Measurements from ENCODE around the gene ACVR2A. TPM values are rescaled to one million over a fixed set of nuclear protein-coding genes. Genes with fewer than 3 reads are reported as not detected.

ACVR2A gene
- total RNA-seq, 1 donor = 42.9 TPM

GRCh38 chr2:147824620-147825019, 20.2 kb upstream of the ACVR2A start:
- DNase-seq (ENCODE audit: low read depth) = no peak
- no peak for TF ChIP-seq CTCF (IDR thresholded peaks at IDR 0.05; ENCODE audit: insufficient read depth, low read length)

GRCh38 chr2:147826278-147827087, 18.3 kb upstream of the ACVR2A start:
- TF ChIP-seq CTCF (IDR thresholded peaks at IDR 0.05; ENCODE audit: insufficient read depth, low read length) = no peak
- no peak for DNase-seq (ENCODE audit: low read depth)
- no peak overlapping the region for H3K4me3 ChIP-seq (ENCODE audit: low read depth, low read length)

More at GRCh38 chr2:147824620-147825019, 20.2 kb upstream of the ACVR2A start:
- no peak overlapping the region for H3K4me3 ChIP-seq (ENCODE audit: low read depth, low read length)

- no peak for TF ChIP-seq CTCF (IDR thresholded peaks at IDR 0.05; ENCODE audit: insufficient read depth, low read length)
- H3K4me3 ChIP-seq (ENCODE audit: low read depth, low read length) = no peak overlapping the region
- no peak for DNase-seq (ENCODE audit: low read depth)
Measured at GRCh38 chr2:147827088-147827375, 17.8 kb upstream of the ACVR2A start.

- TF ChIP-seq CTCF (IDR thresholded peaks at IDR 0.05; ENCODE audit: insufficient read depth, low read length) = no peak
- H3K4me3 ChIP-seq (ENCODE audit: low read depth, low read length) = no peak overlapping the region
- peak; percentile 92 for DNase-seq (ENCODE audit: low read depth)
Measured at GRCh38 chr2:147829106-147829505, 15.7 kb upstream of the ACVR2A start.

GRCh38 chr2:147836099-147836498, 8.7 kb upstream of the ACVR2A start:
- H3K4me3 ChIP-seq (ENCODE audit: low read depth, low read length) = no peak overlapping the region
- TF ChIP-seq CTCF (IDR thresholded peaks at IDR 0.05; ENCODE audit: insufficient read depth, low read length) = no peak
- no peak for DNase-seq (ENCODE audit: low read depth)

GRCh38 chr2:147843391-147843863, 1.4 kb upstream of the ACVR2A start:
- no peak for DNase-seq (ENCODE audit: low read depth)
- TF ChIP-seq CTCF (IDR thresholded peaks at IDR 0.05; ENCODE audit: insufficient read depth, low read length) = no peak

More at GRCh38 chr2:147843391-147843863, 1.4 kb upstream of the ACVR2A start:
- H3K4me3 ChIP-seq (ENCODE audit: low read depth, low read length) = peak overlapping the region; percentile 82
